Bronchial epithelial cell (primary cell): Measurements from ENCODE around the gene KLHL36. TPM values are rescaled to one million over a fixed set of nuclear protein-coding genes. Genes with fewer than 3 reads are reported as not detected.

ENCODE experiments used
- DNase-seq: peaks from one replicate; pipeline ENCODE4 v3.0.0-alpha.2; 2010; ENCODE audit warnings: low read depth
- FAIRE-seq: peaks from 2 replicates; lab custom pipeline; 2011; peaks lifted over from hg19 to GRCh38; lab: Jason Lieb, UNC
- H3K27me3 ChIP-seq: 2 replicates; pipeline ENCODE4 v1.5.1; 2011; ENCODE audit warnings: low read length; ENCODE audit not compliant: control insufficient read depth, insufficient read depth
- H3K36me3 ChIP-seq: 2 replicates; pipeline ENCODE4 v1.5.1; 2011; ENCODE audit warnings: low read length; ENCODE audit not compliant: control insufficient read depth, insufficient read depth
- H3K4me3 ChIP-seq: 2 replicates; pipeline ENCODE4 v1.5.1; 2011; ENCODE audit warnings: mild to moderate bottlenecking, low read depth, low read length, control low read depth
- total RNA-seq: library from RNA; depleted of rRNA; stranded (reverse); fragments of >200 nt; gene quantifications from 2 replicates; pipeline ENCODE4 v1.2.1, GENCODE V29; 2014
- TF ChIP-seq, protein P1 (sequence below): IDR thresholded peaks from 2 replicates; pipeline ENCODE4 v1.5.1; 2011; ENCODE audit warnings: mild to moderate bottlenecking, moderate library complexity, low read length, control low read depth, inconsistent platforms; ENCODE audit not compliant: insufficient read depth, severe bottlenecking

Gene KLHL36
- total RNA-seq, 1 donor from 2014 or later = 78.7 TPM

DNA sequence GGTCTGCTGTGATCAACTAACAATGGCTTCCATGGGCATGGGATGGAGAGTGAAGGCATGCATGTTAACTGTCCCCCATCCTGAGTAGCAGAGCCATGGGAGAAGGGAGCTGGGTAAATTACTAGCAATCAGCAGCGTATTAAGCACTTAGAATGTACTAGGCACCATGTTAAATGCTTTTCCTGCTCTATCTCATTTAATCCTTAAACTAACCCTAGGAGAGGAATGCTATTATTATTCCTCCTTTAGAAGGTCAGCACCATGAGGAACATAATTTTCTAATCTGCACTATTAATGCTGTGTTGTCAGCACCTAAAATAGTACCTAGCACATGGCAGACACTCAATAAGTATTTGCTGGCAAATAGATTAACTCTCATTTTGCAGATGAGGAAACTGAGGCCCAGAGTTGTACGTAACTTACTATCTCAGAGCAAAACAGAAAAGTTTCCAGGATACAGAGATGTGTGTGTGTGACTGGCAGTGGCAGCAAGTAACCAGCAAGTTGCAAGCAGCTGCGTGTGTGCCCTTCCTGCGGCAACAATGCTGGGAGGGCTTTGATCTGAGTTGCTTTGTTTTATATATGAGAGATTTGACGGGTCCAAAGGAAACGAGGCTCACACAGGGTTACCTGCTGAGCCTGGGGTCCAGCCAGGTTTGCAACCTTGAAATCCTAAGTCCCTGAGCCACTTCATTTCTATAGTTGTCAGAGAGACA is 6.5 kb upstream of the KLHL36 start:
- no peak overlapping the region for H3K4me3 ChIP-seq
- H3K36me3 ChIP-seq = no peaks in the 10 kb centered on the region
- TF ChIP-seq, protein P1, sequence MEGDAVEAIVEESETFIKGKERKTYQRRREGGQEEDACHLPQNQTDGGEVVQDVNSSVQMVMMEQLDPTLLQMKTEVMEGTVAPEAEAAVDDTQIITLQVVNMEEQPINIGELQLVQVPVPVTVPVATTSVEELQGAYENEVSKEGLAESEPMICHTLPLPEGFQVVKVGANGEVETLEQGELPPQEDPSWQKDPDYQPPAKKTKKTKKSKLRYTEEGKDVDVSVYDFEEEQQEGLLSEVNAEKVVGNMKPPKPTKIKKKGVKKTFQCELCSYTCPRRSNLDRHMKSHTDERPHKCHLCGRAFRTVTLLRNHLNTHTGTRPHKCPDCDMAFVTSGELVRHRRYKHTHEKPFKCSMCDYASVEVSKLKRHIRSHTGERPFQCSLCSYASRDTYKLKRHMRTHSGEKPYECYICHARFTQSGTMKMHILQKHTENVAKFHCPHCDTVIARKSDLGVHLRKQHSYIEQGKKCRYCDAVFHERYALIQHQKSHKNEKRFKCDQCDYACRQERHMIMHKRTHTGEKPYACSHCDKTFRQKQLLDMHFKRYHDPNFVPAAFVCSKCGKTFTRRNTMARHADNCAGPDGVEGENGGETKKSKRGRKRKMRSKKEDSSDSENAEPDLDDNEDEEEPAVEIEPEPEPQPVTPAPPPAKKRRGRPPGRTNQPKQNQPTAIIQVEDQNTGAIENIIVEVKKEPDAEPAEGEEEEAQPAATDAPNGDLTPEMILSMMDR = no peak
- no peak for FAIRE-seq
- no peak for DNase-seq
- no peaks in the 10 kb centered on the region for H3K27me3 ChIP-seq

DNA sequence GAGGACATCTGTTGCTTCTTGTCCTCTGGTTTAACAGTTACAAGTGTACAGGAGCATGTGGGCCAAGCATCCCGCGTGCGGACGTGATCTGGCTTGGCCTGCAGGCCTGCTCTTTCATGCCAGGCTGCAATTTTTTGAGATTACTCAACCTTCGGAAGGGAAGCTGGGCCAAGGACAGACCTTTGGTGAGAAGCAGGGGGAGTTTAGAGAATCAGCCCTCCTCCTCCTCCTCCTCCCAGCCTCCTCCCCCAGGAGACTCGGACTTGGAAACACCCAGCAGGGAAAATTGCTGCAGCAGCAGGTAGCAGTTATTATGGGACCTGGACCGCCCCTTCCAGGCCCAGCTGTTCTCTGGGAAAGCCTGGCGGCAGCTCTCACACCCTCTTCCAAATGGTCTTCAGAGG is 5.1 kb upstream of the KLHL36 start:
- no peaks in the 10 kb centered on the region for H3K27me3 ChIP-seq
- H3K4me3 ChIP-seq = no peak overlapping the region
- DNase-seq = peak; percentile 93
- no peaks in the 10 kb centered on the region for H3K36me3 ChIP-seq
- TF ChIP-seq, protein P1 = no peak
- FAIRE-seq = no peak

DNA sequence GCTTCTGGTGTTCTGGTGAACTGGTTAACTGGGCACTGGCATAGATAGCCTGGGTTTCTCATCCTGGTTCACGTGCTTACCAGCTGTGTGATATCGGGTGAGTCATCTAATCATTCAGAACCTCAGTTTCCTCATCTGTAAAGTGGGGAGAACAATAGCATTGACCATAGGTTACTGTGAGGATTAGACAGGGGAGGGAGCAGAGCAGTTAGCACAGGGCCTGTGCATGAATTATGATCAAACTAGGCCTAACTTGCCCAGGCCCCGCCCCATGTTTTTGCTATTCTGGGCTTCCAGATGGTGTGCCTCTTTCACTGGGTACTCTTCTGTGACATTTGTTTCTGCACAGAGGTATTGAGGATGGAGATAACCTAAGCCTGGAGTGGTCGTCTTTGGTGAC is 4.6 kb upstream of the KLHL36 start:
- Histone ChIP-seq H3K36me3 (no peaks in the 10 kb centered on the region), H3K27me3 (no peaks in the 10 kb centered on the region), H3K4me3 (no peak overlapping the region)
- peak; percentile 60 for DNase-seq
- TF ChIP-seq, protein P1 = no peak
- no peak for FAIRE-seq

DNA sequence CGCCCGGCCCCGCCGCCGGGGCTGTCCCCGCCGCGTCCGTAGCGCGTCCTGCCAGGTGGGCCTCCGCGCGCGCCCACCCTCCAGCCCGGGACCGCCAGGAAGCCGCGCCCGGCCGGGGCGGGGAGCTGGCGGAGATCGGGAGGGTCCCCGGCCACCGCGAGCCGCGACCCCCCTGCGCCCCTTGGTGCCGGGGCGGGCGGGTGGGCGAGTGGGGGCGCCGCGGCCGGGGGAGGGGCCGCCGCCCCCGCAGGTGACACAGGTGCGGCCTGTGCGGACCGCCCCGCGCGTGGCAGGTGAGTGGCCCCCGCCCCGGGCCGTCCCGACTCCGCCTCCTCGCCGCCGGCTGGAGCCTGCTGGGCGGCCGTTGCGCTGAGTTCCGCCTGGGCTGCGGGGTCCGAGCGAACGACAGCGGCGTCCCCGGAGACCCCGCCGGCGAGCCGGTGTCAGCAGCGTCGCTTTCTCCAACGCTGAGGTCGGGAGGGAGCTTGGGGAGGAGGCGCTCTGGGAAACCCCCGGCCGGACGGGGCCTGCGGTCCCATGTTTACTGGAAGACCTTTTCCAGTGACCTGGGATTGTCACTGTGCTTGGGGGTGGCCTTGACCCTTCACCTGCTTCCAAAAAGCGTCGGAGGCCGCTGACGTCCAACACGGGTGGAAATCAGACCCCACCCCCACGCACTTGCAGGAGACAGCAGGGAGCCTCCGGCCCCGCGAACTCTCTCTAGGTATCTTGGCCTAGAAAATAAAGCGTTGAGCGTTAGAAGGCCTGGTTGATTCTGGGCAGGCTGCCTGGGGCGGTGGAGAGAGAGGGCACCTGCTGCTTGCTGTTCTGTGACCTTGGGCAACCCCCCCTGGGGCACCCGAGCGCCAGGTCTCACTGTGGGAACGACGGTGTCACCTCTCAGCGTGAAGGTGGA is 542 bp downstream of the KLHL36 start:
- Histone ChIP-seq H3K4me3 (peak overlapping the region; percentile 80), H3K27me3 (no peaks in the 10 kb centered on the region), H3K36me3 (peaks cover 11% of the 10 kb centered on the region)
- no peak for DNase-seq
- TF ChIP-seq, protein P1 = no peak
- FAIRE-seq = no peak

DNA sequence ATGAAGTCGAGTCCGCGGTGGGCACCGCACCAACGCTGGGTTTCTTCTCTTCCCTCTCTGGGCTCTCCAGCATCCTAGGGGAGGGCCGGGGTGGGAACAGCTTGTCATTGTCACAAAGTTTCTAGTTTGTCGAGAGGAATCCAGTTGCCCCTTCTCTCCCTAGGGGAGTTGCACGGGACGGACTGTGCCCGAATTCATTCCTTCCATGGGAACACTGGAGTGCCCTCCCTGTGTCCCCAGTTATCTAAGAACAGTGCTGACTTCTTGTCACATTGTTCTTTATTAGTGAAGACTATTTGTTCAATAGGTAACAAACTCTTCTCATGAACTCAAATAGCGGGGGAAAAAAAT is 1.2 kb downstream of the KLHL36 start:
- H3K27me3 ChIP-seq = no peaks in the 10 kb centered on the region
- no peak for FAIRE-seq

More for the DNA sequence above, 1.2 kb downstream of the KLHL36 start:
- H3K4me3 ChIP-seq = peak overlapping the region; percentile 80
- DNase-seq = no peak
- H3K36me3 ChIP-seq = peaks cover 11% of the 10 kb centered on the region
- TF ChIP-seq, protein P1 = no peak
